ENCODE data around the gene ZNF462.

ZNF462 gene

DNA sequence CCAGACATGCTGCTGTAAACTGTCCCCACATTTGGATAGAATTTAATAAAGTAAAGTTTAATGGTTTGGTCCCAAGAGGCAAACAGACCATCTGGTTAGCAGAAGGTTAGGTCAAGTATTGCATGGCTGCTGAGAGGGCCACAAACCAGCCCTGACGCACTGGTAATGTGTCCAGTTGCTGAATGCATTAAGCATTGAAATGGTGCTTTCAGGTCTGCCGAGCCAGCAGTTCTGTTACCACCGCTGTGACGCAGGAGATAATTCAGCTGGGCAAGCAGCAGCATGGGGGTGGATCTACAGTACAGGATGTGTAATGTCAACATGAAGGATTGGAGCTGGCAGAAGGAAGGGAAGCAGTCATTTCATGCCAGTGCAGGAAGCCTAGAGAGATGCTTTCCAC is 16.0 kb downstream of the ZNF462 start:
- no peak for TF ChIP-seq USF1 (IDR thresholded peaks at IDR 0.05)
- TF ChIP-seq, protein P1, sequence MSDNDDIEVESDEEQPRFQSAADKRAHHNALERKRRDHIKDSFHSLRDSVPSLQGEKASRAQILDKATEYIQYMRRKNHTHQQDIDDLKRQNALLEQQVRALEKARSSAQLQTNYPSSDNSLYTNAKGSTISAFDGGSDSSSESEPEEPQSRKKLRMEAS (IDR thresholded peaks at IDR 0.05): no peak
- TF ChIP-seq REST (IDR thresholded peaks at IDR 0.05; ENCODE audit: low read depth): no peak

- no peak for TF ChIP-seq TAF1 (IDR thresholded peaks at IDR 0.05; ENCODE audit: low read depth)
- no peak for TF ChIP-seq EP300 (IDR thresholded peaks at IDR 0.05; ENCODE audit: borderline replicate concordance)
- TF ChIP-seq, protein P1 (IDR thresholded peaks at IDR 0.05): no peak
- TF ChIP-seq RAD21 (IDR thresholded peaks at IDR 0.05; ENCODE audit: low read depth): no peak
- no peak for TF ChIP-seq REST (IDR thresholded peaks at IDR 0.05; ENCODE audit: low read depth)
- no peak for TF ChIP-seq TEAD4 (IDR thresholded peaks at IDR 0.05)
- no peak for TF ChIP-seq CREB1 (IDR thresholded peaks at IDR 0.05; ENCODE audit: low read depth)
- no peak for TF ChIP-seq FOXM1 (IDR thresholded peaks at IDR 0.05; ENCODE audit: borderline replicate concordance, low read depth)
- TF ChIP-seq ZBTB7A (IDR thresholded peaks at IDR 0.05; ENCODE audit: low read depth): no peak
- TF ChIP-seq TCF12 (IDR thresholded peaks at IDR 0.05; ENCODE audit: low read depth): no peak
- TF ChIP-seq NFIC (IDR thresholded peaks at IDR 0.05): no peak
- no peak for TF ChIP-seq CEBPB (IDR thresholded peaks at IDR 0.05)
- TF ChIP-seq YY1 (IDR thresholded peaks at IDR 0.05; ENCODE audit: low read depth): no peak
- no peak for TF ChIP-seq USF1 (IDR thresholded peaks at IDR 0.05)
- no peak for TF ChIP-seq EGR1 (IDR thresholded peaks at IDR 0.05)
These were observed 16.5 kb downstream of the ZNF462 start for GRCh38 chr9:106879439-106879882.

GRCh38 chr9:106880081-106880480 is 17.1 kb downstream of the ZNF462 start:
- TF ChIP-seq EGR1 (IDR thresholded peaks at IDR 0.05) (no peak), TCF12 (IDR thresholded peaks at IDR 0.05; ENCODE audit: low read depth) (no peak), RAD21 (IDR thresholded peaks at IDR 0.05; ENCODE audit: low read depth) (no peak), TAF1 (IDR thresholded peaks at IDR 0.05; ENCODE audit: low read depth) (no peak), ZBTB7A (IDR thresholded peaks at IDR 0.05; ENCODE audit: low read depth) (no peak), NFIC (IDR thresholded peaks at IDR 0.05) (no peak), FOXM1 (IDR thresholded peaks at IDR 0.05; ENCODE audit: borderline replicate concordance, low read depth) (no peak), USF1 (IDR thresholded peaks at IDR 0.05) (no peak), TEAD4 (IDR thresholded peaks at IDR 0.05) (no peak), EP300 (IDR thresholded peaks at IDR 0.05; ENCODE audit: borderline replicate concordance) (no peak), REST (IDR thresholded peaks at IDR 0.05; ENCODE audit: low read depth) (no peak), YY1 (IDR thresholded peaks at IDR 0.05; ENCODE audit: low read depth) (no peak), CEBPB (IDR thresholded peaks at IDR 0.05) (no peak), CREB1 (IDR thresholded peaks at IDR 0.05; ENCODE audit: low read depth) (no peak)
- TF ChIP-seq, protein P1 (IDR thresholded peaks at IDR 0.05): no peak

DNA sequence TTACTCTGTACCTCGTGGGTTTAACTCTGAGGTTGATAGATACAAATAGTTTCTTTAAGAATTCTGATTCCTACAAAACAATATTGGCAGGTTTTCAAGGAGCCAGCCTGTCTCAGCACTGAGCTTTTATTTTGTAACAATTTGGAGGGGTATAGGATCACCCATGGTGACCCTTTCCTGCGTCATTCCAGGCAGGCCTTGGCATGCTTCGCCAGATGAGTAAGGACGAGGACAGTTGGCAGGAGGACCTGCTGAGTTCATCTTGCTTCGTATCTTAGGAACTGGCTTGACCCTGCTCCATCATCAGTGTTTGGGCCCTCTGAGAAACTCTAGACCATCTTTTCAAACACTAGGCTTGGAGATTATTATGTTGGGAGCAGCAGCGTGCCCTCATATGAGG is 17.9 kb downstream of the ZNF462 start:
- TF ChIP-seq TAF1 (IDR thresholded peaks at IDR 0.05; ENCODE audit: low read depth) (no peak), NFIC (IDR thresholded peaks at IDR 0.05) (no peak), REST (IDR thresholded peaks at IDR 0.05; ENCODE audit: low read depth) (no peak), ZBTB7A (IDR thresholded peaks at IDR 0.05; ENCODE audit: low read depth) (no peak), EGR1 (IDR thresholded peaks at IDR 0.05) (no peak), CEBPB (IDR thresholded peaks at IDR 0.05) (no peak), RAD21 (IDR thresholded peaks at IDR 0.05; ENCODE audit: low read depth) (no peak), TCF12 (IDR thresholded peaks at IDR 0.05; ENCODE audit: low read depth) (no peak), EP300 (IDR thresholded peaks at IDR 0.05; ENCODE audit: borderline replicate concordance) (no peak), TEAD4 (IDR thresholded peaks at IDR 0.05) (no peak), FOXM1 (IDR thresholded peaks at IDR 0.05; ENCODE audit: borderline replicate concordance, low read depth) (no peak), USF1 (IDR thresholded peaks at IDR 0.05) (no peak)
- TF ChIP-seq, protein P1 (IDR thresholded peaks at IDR 0.05): no peak

All from Ishikawa (cell line).